ENCODE results near the gene NFATC1. TPM values are rescaled to one million over a fixed set of nuclear protein-coding genes. Genes with fewer than 3 reads are reported as not detected.
A peak's percentile ranks its signal among the peaks of the same experiment; 100 is the strongest.

Gene NFATC1
- total RNA-seq, 4 donors from 2014 or later: 2.1 to 41.3 (median 7.6) TPM

GRCh38 chr18:79511671-79512301 is 116.1 kb downstream of the NFATC1 start:
- TF ChIP-seq CTCF (IDR thresholded peaks at IDR 0.05): no peak
- TF ChIP-seq POLR2A (IDR thresholded peaks at IDR 0.05): no peak
- DNase-seq: peak; percentile 13 to 42 (median 42)

GRCh38 chr18:79512461-79513380 is 117.0 kb downstream of the NFATC1 start:
- Histone ChIP-seq H3K9me3 (no peaks in the 10 kb centered on the region), H3K36me3 (peaks cover 0 to 4% (median 0%) of the 10 kb centered on the region in 3 donors), H3K27me3 (no peaks in the 10 kb centered on the region), H3K27ac (no peak overlapping the region), H3K4me3 (no peak overlapping the region), H3K4me1 (peaks cover 0 to 13% (median 5%) of the 10 kb centered on the region in 4 donors)
- DNase-seq: peak in 2 of 3 donors; percentile 14 to 40
- TF ChIP-seq CTCF (IDR thresholded peaks at IDR 0.05) (no peak), POLR2A (IDR thresholded peaks at IDR 0.05) (no peak)

More at GRCh38 chr18:79511671-79512301, 116.1 kb downstream of the NFATC1 start:
- Histone ChIP-seq H3K4me3 (no peak overlapping the region), H3K9me3 (no peaks in the 10 kb centered on the region), H3K27ac (no peak overlapping the region), H3K4me1 (peaks cover 0 to 21% (median 12%) of the 10 kb centered on the region in 4 donors), H3K36me3 (peaks cover 0 to 4% (median 0%) of the 10 kb centered on the region in 3 donors), H3K27me3 (no peaks in the 10 kb centered on the region)

GRCh38 chr18:79513381-79514081 is 117.8 kb downstream of the NFATC1 start:
- peaks cover 0 to 4% (median 0%) of the 10 kb centered on the region in 3 donors for H3K36me3 ChIP-seq
- H3K4me3 ChIP-seq: no peak overlapping the region
- H3K27ac ChIP-seq: no peak overlapping the region
- DNase-seq: peak in 2 of 3 donors; percentile 13 to 24
- peaks cover 0 to 8% (median 1%) of the 10 kb centered on the region in 4 donors for H3K4me1 ChIP-seq
- TF ChIP-seq POLR2A (IDR thresholded peaks at IDR 0.05) (no peak), CTCF (IDR thresholded peaks at IDR 0.05) (no peak)
- H3K27me3 ChIP-seq: no peaks in the 10 kb centered on the region
- H3K9me3 ChIP-seq: no peaks in the 10 kb centered on the region

GRCh38 chr18:79515331-79515730 is 119.6 kb downstream of the NFATC1 start:
- TF ChIP-seq CTCF (IDR thresholded peaks at IDR 0.05) (no peak), POLR2A (IDR thresholded peaks at IDR 0.05) (no peak)
- Histone ChIP-seq H3K4me3 (no peak overlapping the region), H3K27me3 (no peaks in the 10 kb centered on the region), H3K9me3 (no peaks in the 10 kb centered on the region), H3K4me1 (peaks cover 0 to 8% (median 0%) of the 10 kb centered on the region in 4 donors), H3K36me3 (peaks cover 0 to 4% (median 0%) of the 10 kb centered on the region in 3 donors), H3K27ac (peak overlapping the region in 1 of 4 donors; percentile 64)
- DNase-seq: peak in 2 of 3 donors; percentile 15 to 29

GRCh38 chr18:79515944-79516351 is 120.2 kb downstream of the NFATC1 start:
- Histone ChIP-seq H3K36me3 (peaks cover 0 to 4% (median 0%) of the 10 kb centered on the region in 3 donors), H3K9me3 (no peaks in the 10 kb centered on the region), H3K4me3 (no peak overlapping the region), H3K27me3 (no peaks in the 10 kb centered on the region), H3K4me1 (peaks cover 0 to 8% (median 0%) of the 10 kb centered on the region in 4 donors), H3K27ac (peak overlapping the region in 2 of 4 donors; percentile 59 to 64)
- TF ChIP-seq CTCF (IDR thresholded peaks at IDR 0.05) (no peak), POLR2A (IDR thresholded peaks at IDR 0.05) (no peak)
- DNase-seq: peak in 2 of 3 donors; percentile 37
